GM12874 (cell line): ENCODE results near the gene GPATCH1.

ENCODE experiments used
- CTCF ChIP-seq: IDR thresholded peaks from 2 replicates; pipeline ENCODE4 v1.5.1; 2011; ENCODE audit warnings: low read depth, mild to moderate bottlenecking, control low read depth, low read length, moderate library complexity; ENCODE audit not compliant: insufficient read depth

Gene GPATCH1

GRCh38 chr19:33146209-33146608, 65.2 kb downstream of the GPATCH1 start:
- no peak for TF ChIP-seq CTCF

- no peak for TF ChIP-seq CTCF
Observed at GRCh38 chr19:33147538-33147937, 66.6 kb downstream of the GPATCH1 start.

GRCh38 chr19:33150852-33151518, 70.0 kb downstream of the GPATCH1 start:
- TF ChIP-seq CTCF: no peak

- no peak for TF ChIP-seq CTCF
Observed at GRCh38 chr19:33152176-33152575, 71.2 kb downstream of the GPATCH1 start.

GRCh38 chr19:33156334-33156733, 75.4 kb downstream of the GPATCH1 start:
- TF ChIP-seq CTCF: no peak

- no peak for TF ChIP-seq CTCF
Observed at GRCh38 chr19:33157906-33158305, 76.9 kb downstream of the GPATCH1 start.

GRCh38 chr19:33158365-33158764, 77.4 kb downstream of the GPATCH1 start:
- TF ChIP-seq CTCF: no peak
